Stimulated activated CD8-positive, alpha-beta memory T cell treated with anti-CD3 and anti-CD28 coated beads, Interleukin-2, amount 100 ng/mL, for 48 hours (primary cell): ENCODE results near the gene ACER1.
A peak's percentile ranks its signal among the peaks of the same experiment; 100 is the strongest.
"Not testable (repeated sequence)": the region's sequence is repeated elsewhere in the genome, so short reads cannot be mapped to it uniquely, and the experiment has no call there.

Experiments used
- DNase-seq, 2 donors: peaks; one replicate each; pipeline ENCODE4 v3.0.0-alpha.2; 2020; ENCODE audit warnings: low read depth in 2 of 2

Gene ACER1

GRCh38 chr19:6333439-6333838 is at the start of gene ACER1:
TSS of gene ACER1 (minus strand) at chr19:6333612. CDS start at chr19:6333551, 61 bp downstream.
- no peak for DNase-seq

- DNase-seq: no peak
Measured at GRCh38 chr19:6383188-6383587, 49.8 kb upstream of the ACER1 start.

GRCh38 chr19:6381030-6381750 is 47.8 kb upstream of the ACER1 start:
- no peak for DNase-seq

GRCh38 chr19:6379744-6380143 is 46.3 kb upstream of the ACER1 start:
- DNase-seq: no peak

- DNase-seq: no peak
Measured at GRCh38 chr19:6378486-6378885, 45.1 kb upstream of the ACER1 start.

- DNase-seq: no peak
Measured at GRCh38 chr19:6378041-6378440, 44.6 kb upstream of the ACER1 start.

- DNase-seq: no peak
Measured at GRCh38 chr19:6376512-6377190, 43.2 kb upstream of the ACER1 start.

GRCh38 chr19:6375411-6376010 is 42.1 kb upstream of the ACER1 start, which contains the start of gene PSPN:
TSS of gene PSPN (minus strand) at chr19:6375933. CDS start at chr19:6375849, 84 bp downstream.
- no peak for DNase-seq

GRCh38 chr19:6374711-6375410 is 41.4 kb upstream of the ACER1 start:
- no peak for DNase-seq

GRCh38 chr19:6374161-6374709 is 40.8 kb upstream of the ACER1 start:
- no peak for DNase-seq

GRCh38 chr19:6373813-6374108 is 40.3 kb upstream of the ACER1 start:
- DNase-seq: no peak

- peak; percentile 99 to 100 for DNase-seq
Measured at GRCh38 chr19:6373096-6373812, 39.8 kb upstream of the ACER1 start.

- peak; percentile 87 to 91 for DNase-seq
Measured at GRCh38 chr19:6372594-6373095, 39.2 kb upstream of the ACER1 start, which contains the start of gene ALKBH7. TSS of gene ALKBH7 (plus strand) at chr19:6372794. CDS start at chr19:6372821, 27 bp downstream.

GRCh38 chr19:6364353-6364752 is 30.9 kb upstream of the ACER1 start:
- DNase-seq: no peak

GRCh38 chr19:6362351-6362801 is 29.0 kb upstream of the ACER1 start:
- no peak for DNase-seq

- DNase-seq: no peak
Measured at GRCh38 chr19:6362027-6362350, 28.6 kb upstream of the ACER1 start.

- not testable (repeated sequence) for DNase-seq
Measured at GRCh38 chr19:6360857-6361216, 27.4 kb upstream of the ACER1 start.

- not testable (repeated sequence) for DNase-seq
Measured at GRCh38 chr19:6360445-6360844, 27.0 kb upstream of the ACER1 start.

GRCh38 chr19:6359568-6360341 is 26.3 kb upstream of the ACER1 start:
- DNase-seq: no peak

GRCh38 chr19:6358003-6358402 is 24.6 kb upstream of the ACER1 start:
- DNase-seq: no peak
